Brain pericyte (primary cell): Measurements from ENCODE around the gene OR4E1.
"Not testable (repeated sequence)": the region's sequence is repeated elsewhere in the genome, so short reads cannot be mapped to it uniquely, and the experiment has no call there.

Experiments
- DNase-seq: peaks from one replicate; pipeline ENCODE4 v3.0.0-alpha.2; 2012; ENCODE audit warnings: low read depth, low spot score

OR4E1 gene

GRCh38 chr14:21673718-21674117, at the start of gene OR4E1:
Gene OR4E1, minus strand, starts transcription at chr14:21673818. Its CDS starts 2,883 bp downstream, at chr14:21670935.
- no peak for DNase-seq

GRCh38 chr14:21721504-21721903, 47.9 kb upstream of the OR4E1 start:
- DNase-seq, result no peak

- no peak for DNase-seq
These were observed 46.2 kb upstream of the OR4E1 start for GRCh38 chr14:21719841-21720240.

GRCh38 chr14:21714318-21714929, 40.8 kb upstream of the OR4E1 start:
- no peak for DNase-seq

- DNase-seq, result no peak
These were observed 38.4 kb upstream of the OR4E1 start for GRCh38 chr14:21712036-21712435.

- DNase-seq, result no peak
These were observed 37.8 kb upstream of the OR4E1 start for GRCh38 chr14:21711360-21711961.

GRCh38 chr14:21704338-21704737, 30.7 kb upstream of the OR4E1 start:
- DNase-seq, result no peak

- DNase-seq, result no peak
These were observed 30.0 kb upstream of the OR4E1 start for GRCh38 chr14:21703357-21704326.

- DNase-seq, result no peak
These were observed 28.7 kb upstream of the OR4E1 start for GRCh38 chr14:21702316-21702715.

GRCh38 chr14:21699551-21699950, 25.9 kb upstream of the OR4E1 start:
- DNase-seq, result no peak

- not testable (repeated sequence) for DNase-seq
These were observed 24.9 kb upstream of the OR4E1 start for GRCh38 chr14:21698538-21698937.

GRCh38 chr14:21697662-21698061, 24.0 kb upstream of the OR4E1 start:
- not testable (repeated sequence) for DNase-seq

- DNase-seq, result no peak
These were observed 20.8 kb upstream of the OR4E1 start for GRCh38 chr14:21694425-21694824.

GRCh38 chr14:21686468-21686867, 12.8 kb upstream of the OR4E1 start:
- no peak for DNase-seq

- no peak for DNase-seq
These were observed 6.5 kb upstream of the OR4E1 start for GRCh38 chr14:21680072-21680471.

GRCh38 chr14:21675566-21675965, 1.9 kb upstream of the OR4E1 start:
- DNase-seq, result no peak

- DNase-seq, result no peak
These were observed 1.5 kb downstream of the OR4E1 start for GRCh38 chr14:21672116-21672515.

- no peak for DNase-seq
These were observed 2.2 kb downstream of the OR4E1 start for GRCh38 chr14:21671371-21671770.

GRCh38 chr14:21669284-21669683, 4.3 kb downstream of the OR4E1 start:
- no peak for DNase-seq

- no peak for DNase-seq
These were observed 5.2 kb downstream of the OR4E1 start for GRCh38 chr14:21668377-21668776.

- DNase-seq, result no peak
These were observed 16.6 kb downstream of the OR4E1 start for GRCh38 chr14:21656980-21657379.

GRCh38 chr14:21654215-21654614, 19.4 kb downstream of the OR4E1 start:
- DNase-seq, result no peak
